ACC112 (cell line): ENCODE data around the gene NAT14.
"Not testable (repeated sequence)": the region's sequence is repeated elsewhere in the genome, so short reads cannot be mapped to it uniquely, and the experiment has no call there.

Source experiments
- H2AFZ ChIP-seq: fragments of 200-600 bp; sonication (generic); one replicate; pipeline ENCODE4 v1.6.0; 2017; ENCODE audit warnings: antibody characterized with exemption, low read length; ENCODE audit not compliant: unreplicated experiment
- H3K27ac ChIP-seq: fragments of 200-600 bp; sonication (generic); 2 replicates; pipeline ENCODE4 v1.5.1; 2014; ENCODE audit warnings: low read depth, mild to moderate bottlenecking, antibody characterized with exemption, low read length, moderate library complexity
- H3K27me3 ChIP-seq: fragments of 200-600 bp; sonication (generic); 2 replicates; pipeline ENCODE4 v1.6.1; 2014; ENCODE audit warnings: mild to moderate bottlenecking, antibody characterized with exemption, low read length, moderate library complexity, mixed read lengths; ENCODE audit not compliant: insufficient read depth
- H3K36me3 ChIP-seq: fragments of 200-600 bp; sonication (generic); 2 replicates; pipeline ENCODE4 v1.6.1; 2016; ENCODE audit warnings: mild to moderate bottlenecking, antibody characterized with exemption, low read length, moderate library complexity, mixed read lengths; ENCODE audit not compliant: insufficient read depth
- H3K4me1 ChIP-seq: fragments of 200-600 bp; sonication (generic); one replicate; pipeline ENCODE4 v1.6.1; 2016; ENCODE audit warnings: low read length, mixed read lengths; ENCODE audit not compliant: insufficient read depth, unreplicated experiment, control insufficient read depth
- H3K4me3 ChIP-seq: fragments of 200-600 bp; sonication (generic); 2 replicates; pipeline ENCODE4 v1.5.1; 2014; ENCODE audit warnings: mild to moderate bottlenecking, low read depth, low read length
- H3K79me2 ChIP-seq: fragments of 200-600 bp; sonication (generic); one replicate; pipeline ENCODE4 v1.6.0; 2016; ENCODE audit warnings: low read length; ENCODE audit not compliant: control insufficient read depth, unreplicated experiment, insufficient read depth

NAT14 gene

GRCh38 chr19:55443824-55444480 lies 41.0 kb upstream of the NAT14 start:
- no peaks in the 10 kb centered on the region for H3K4me1 ChIP-seq
- no peaks in the 10 kb centered on the region for H3K79me2 ChIP-seq
- H3K27ac ChIP-seq, result no peak overlapping the region
- H3K36me3 ChIP-seq, result no peaks in the 10 kb centered on the region
- no peak overlapping the region for H2AFZ ChIP-seq
- no peak overlapping the region for H3K4me3 ChIP-seq
- peaks cover 57% of the 10 kb centered on the region for H3K27me3 ChIP-seq

GRCh38 chr19:55444646-55445045 lies 40.3 kb upstream of the NAT14 start:
- no peaks in the 10 kb centered on the region for H3K36me3 ChIP-seq
- H3K79me2 ChIP-seq, result no peaks in the 10 kb centered on the region
- H2AFZ ChIP-seq, result no peak overlapping the region
- H3K4me3 ChIP-seq, result no peak overlapping the region
- H3K27ac ChIP-seq, result no peak overlapping the region
- no peaks in the 10 kb centered on the region for H3K4me1 ChIP-seq
- H3K27me3 ChIP-seq, result peaks cover 57% of the 10 kb centered on the region

GRCh38 chr19:55446060-55446459 lies 38.9 kb upstream of the NAT14 start:
- no peak overlapping the region for H3K27ac ChIP-seq
- H3K36me3 ChIP-seq, result no peaks in the 10 kb centered on the region
- no peak overlapping the region for H3K4me3 ChIP-seq
- H3K4me1 ChIP-seq, result no peaks in the 10 kb centered on the region
- no peak overlapping the region for H2AFZ ChIP-seq
- peaks cover 55% of the 10 kb centered on the region for H3K27me3 ChIP-seq
- H3K79me2 ChIP-seq, result no peaks in the 10 kb centered on the region

GRCh38 chr19:55447421-55448174 lies 37.4 kb upstream of the NAT14 start:
- Histone ChIP-seq H2AFZ (no peak overlapping the region), H3K27ac (no peak overlapping the region), H3K79me2 (no peaks in the 10 kb centered on the region), H3K27me3 (peaks cover 54% of the 10 kb centered on the region), H3K4me1 (no peaks in the 10 kb centered on the region), H3K4me3 (no peak overlapping the region), H3K36me3 (no peaks in the 10 kb centered on the region)

GRCh38 chr19:55448175-55448490 lies 36.9 kb upstream of the NAT14 start:
- peaks cover 52% of the 10 kb centered on the region for H3K27me3 ChIP-seq
- H3K4me1 ChIP-seq, H3K4me3 ChIP-seq, H2AFZ ChIP-seq, H3K36me3 ChIP-seq, H3K79me2 ChIP-seq, H3K27ac ChIP-seq: not testable (repeated sequence)

GRCh38 chr19:55449469-55449868 lies 35.5 kb upstream of the NAT14 start:
- no peaks in the 10 kb centered on the region for H3K36me3 ChIP-seq
- H3K27ac ChIP-seq, result no peak overlapping the region
- H3K4me1 ChIP-seq, result no peaks in the 10 kb centered on the region
- H3K4me3 ChIP-seq, result no peak overlapping the region
- no peak overlapping the region for H2AFZ ChIP-seq
- H3K27me3 ChIP-seq, result peaks cover 39% of the 10 kb centered on the region
- no peaks in the 10 kb centered on the region for H3K79me2 ChIP-seq

- Histone ChIP-seq H3K4me3 (peak overlapping the region; percentile 9; the same call in 1 of the 2 replicates), H3K79me2 (no peaks in the 10 kb centered on the region), H3K4me1 (no peaks in the 10 kb centered on the region), H3K27me3 (peaks cover 30% of the 10 kb centered on the region), H3K36me3 (no peaks in the 10 kb centered on the region), H3K27ac (no peak overlapping the region), H2AFZ (no peak overlapping the region)
Observed at GRCh38 chr19:55451163-55451964, 33.6 kb upstream of the NAT14 start.

- Histone ChIP-seq H2AFZ (no peak overlapping the region), H3K36me3 (no peaks in the 10 kb centered on the region), H3K4me1 (no peaks in the 10 kb centered on the region), H3K4me3 (0 out of 2 replicates have a peak overlapping the region, but pooled peaks have one; percentile 9), H3K27ac (no peak overlapping the region), H3K79me2 (no peaks in the 10 kb centered on the region), H3K27me3 (peaks cover 27% of the 10 kb centered on the region)
Observed at GRCh38 chr19:55451965-55452748, 32.8 kb upstream of the NAT14 start.

GRCh38 chr19:55452749-55453346 lies 32.1 kb upstream of the NAT14 start:
- Histone ChIP-seq H2AFZ (no peak overlapping the region), H3K4me1 (no peaks in the 10 kb centered on the region), H3K36me3 (no peaks in the 10 kb centered on the region), H3K79me2 (no peaks in the 10 kb centered on the region), H3K4me3 (no peak overlapping the region), H3K27ac (no peak overlapping the region), H3K27me3 (peaks cover 25% of the 10 kb centered on the region)
